HL-60/S4 treated with retinoic acid at 250 ng/mL for 4 days and 3 days (cell line): ENCODE data around the gene SLC12A9.
"Not testable (repeated sequence)": the region's sequence is repeated elsewhere in the genome, so short reads cannot be mapped to it uniquely, and the experiment has no call there.

Source experiments
- in situ Hi-C: fragments of 300-500 bp; cut with MboI; formaldehyde crosslinking; loops from 2 replicates; pipeline ENCODE4 v1.7.0; 2022; ENCODE audit warnings: low sequenced_read_pairs

SLC12A9 gene

GRCh38 chr7:100893910-100894721, 41.6 kb downstream of the SLC12A9 start:
- in situ Hi-C loops: loop anchor here (25.0 kb wide), 1 partner anchor 393 kb away; no protein-coding TSS in a partner anchor

GRCh38 chr7:100894860-100895700, 42.6 kb downstream of the SLC12A9 start:
- in situ Hi-C loops: loop anchor here (25.0 kb wide), 1 partner anchor 392 kb away; no protein-coding TSS in a partner anchor

- in situ Hi-C loops: loop anchor here (25.0 kb wide), 1 partner anchor 392 kb away; no protein-coding TSS in a partner anchor
Observed at GRCh38 chr7:100895701-100895955, 43.1 kb downstream of the SLC12A9 start, which contains the start of gene ACHE. TSS of gene ACHE (minus strand) at chr7:100895888. CDS start at chr7:100894232, 1,656 bp downstream.

- in situ Hi-C loops: loop anchor here (25.0 kb wide), 1 partner anchor 391 kb away; no protein-coding TSS in a partner anchor
Observed at GRCh38 chr7:100895956-100896731, 43.6 kb downstream of the SLC12A9 start.

- in situ Hi-C loops: loop anchor here (25.0 kb wide), 1 partner anchor 390 kb away; no protein-coding TSS in a partner anchor
Observed at GRCh38 chr7:100896732-100897608, 44.5 kb downstream of the SLC12A9 start.

- in situ Hi-C loops: loop anchor here (25.0 kb wide), 1 partner anchor 389 kb away; no protein-coding TSS in a partner anchor
Observed at GRCh38 chr7:100897772-100898454, 45.4 kb downstream of the SLC12A9 start.

- in situ Hi-C loops: loop anchor here (25.0 kb wide), 1 partner anchor 388 kb away; no protein-coding TSS in a partner anchor
Observed at GRCh38 chr7:100899432-100899831, 46.9 kb downstream of the SLC12A9 start.

GRCh38 chr7:100900978-100901377, 48.5 kb downstream of the SLC12A9 start:
- in situ Hi-C loops: loop anchor here (5.0 kb wide), 1 partner anchor 156 kb away; no protein-coding TSS in a partner anchor

GRCh38 chr7:100901921-100902332, 49.4 kb downstream of the SLC12A9 start:
- in situ Hi-C loops: loop anchor here (5.0 kb wide), 1 partner anchor 155 kb away; no protein-coding TSS in a partner anchor

GRCh38 chr7:100902638-100903037, 50.1 kb downstream of the SLC12A9 start:
- in situ Hi-C loops: loop anchor here (5.0 kb wide), 1 partner anchor 155 kb away; no protein-coding TSS in a partner anchor

- in situ Hi-C loops: no loop called here
Observed at GRCh38 chr7:100908512-100908911, 56.0 kb downstream of the SLC12A9 start.

GRCh38 chr7:100910443-100910842, 57.9 kb downstream of the SLC12A9 start:
- in situ Hi-C loops: not testable (repeated sequence)

GRCh38 chr7:100911484-100911883, 59.0 kb downstream of the SLC12A9 start:
- in situ Hi-C loops: no loop called here

GRCh38 chr7:100914208-100914878, 61.8 kb downstream of the SLC12A9 start:
- in situ Hi-C loops: no loop called here

GRCh38 chr7:100914879-100915447, 62.5 kb downstream of the SLC12A9 start:
- in situ Hi-C loops: no loop called here
